ENCODE measurements around the gene ZFP30. TPM values are rescaled to one million over a fixed set of nuclear protein-coding genes. Genes with fewer than 3 reads are reported as not detected.

ZFP30 gene
- 25.9 and 28.0 TPM in 2 replicates for total RNA-seq

GRCh38 chr19:37655301-37655688 is at the start of gene ZFP30:
ZFP30 (minus strand) TSS chr19:37655465; CDS start chr19:37647822, 7,643 bp downstream.

GRCh38 chr19:37594304-37594981 is 60.8 kb downstream of the ZFP30 start, which contains the start of the genes ZNF540 and ZNF571:
ZNF540 (plus strand) TSS chr19:37594876; CDS start chr19:37598448, 3,572 bp downstream.
ZNF571 (minus strand) TSS chr19:37594792; CDS start chr19:37586676, 8,116 bp downstream.

Small RNAs within 50 kb of the gene (small RNA-seq; reads per million reads assigned to genes)
- gene SELENOKP1 = not detected

Other genes starting within 250 kb of the ZFP30 start
- gene ZNF569, start 188.0 kb downstream of the ZFP30 start, total RNA-seq = 4.3 and 4.9 TPM in 2 replicates
- 7.5 and 9.4 TPM in 2 replicates for gene ZNF570, start 186.1 kb downstream of the ZFP30 start, total RNA-seq
- 7.5 TPM in 2 replicates for gene ZNF793, start 148.5 kb downstream of the ZFP30 start, total RNA-seq
- gene ZNF571, start 60.7 kb downstream of the ZFP30 start, total RNA-seq = 3.1 and 3.4 TPM in 2 replicates
- gene ZNF540, start 60.6 kb downstream of the ZFP30 start, total RNA-seq = 0.65 and 1.6 TPM in 2 replicates
- gene ZNF607, start 64.3 kb upstream of the ZFP30 start, total RNA-seq = 9.4 and 9.7 TPM in 2 replicates
- 1.6 and 4.7 TPM in 2 replicates for gene ZNF573, start 124.1 kb upstream of the ZFP30 start, total RNA-seq